Heart right ventricle (tissue), 16 donors: ENCODE results near the gene DDAH1. TPM values are rescaled to one million over a fixed set of nuclear protein-coding genes. Genes with fewer than 3 reads are reported as not detected.

Source experiments
- ATAC-seq, 8 donors: fragments of 200-7000 bp; cut with Tn5 transposase; one replicate each; pipeline ENCODE4 v1.9.1; 2020; ENCODE audit warnings: mild to moderate bottlenecking in 8 of 8, moderate library complexity in 8 of 8, moderate number of reproducible peaks in 1 of 8
- DNase-seq, 2 donors: peaks; one replicate each; pipeline ENCODE4 v3.0.0-alpha.2; 2020
- H3K27ac ChIP-seq, 10 donors: fragments of 200-600 bp; sonication (generic) in 2 of 10; one replicate each; pipeline versions ENCODE4 v1.5.0 to v1.8.0; 2020 to 2022; ENCODE audit warnings: mild to moderate bottlenecking in 3 of 10
- H3K27me3 ChIP-seq, 7 donors: fragments of 200-600 bp; one replicate each; pipeline ENCODE4 v1.8.0; 2021 to 2022; ENCODE audit warnings: mild to moderate bottlenecking in 2 of 7
- H3K36me3 ChIP-seq, 9 donors: fragments of 200-600 bp; sonication (generic) in 1 of 9; one replicate each; pipeline versions ENCODE4 v1.5.0 to v1.8.0; 2020 to 2022; ENCODE audit warnings: mild to moderate bottlenecking in 2 of 9
- H3K4me1 ChIP-seq, 9 donors: fragments of 200-600 bp; sonication (generic) in 1 of 9; one replicate each; pipeline versions ENCODE4 v1.5.0 to v1.8.0; 2020 to 2022; ENCODE audit warnings: mild to moderate bottlenecking in 4 of 9
- H3K4me3 ChIP-seq, 10 donors: fragments of 200-600 bp; sonication (generic) in 2 of 10; one replicate each; pipeline versions ENCODE4 v1.5.0 to v1.8.0; 2020 to 2022; ENCODE audit warnings: mild to moderate bottlenecking in 7 of 10, moderate library complexity in 2 of 10
- H3K9me3 ChIP-seq, 11 donors: fragments of 200-600 bp in 10 of 11; sonication (generic) in 2 of 11; one replicate each; pipeline versions ENCODE4 v1.5.0 to v1.8.0; 2013 to 2022; ENCODE audit warnings: mild to moderate bottlenecking in 2 of 11, control low read depth in 1 of 11, moderate library complexity in 1 of 11
- CTCF ChIP-seq, 9 donors: fragments of 200-600 bp; sonication (generic) in 2 of 9; IDR thresholded peaks; one replicate each; pipeline versions ENCODE4 v1.5.0 to v1.8.0; 2021 to 2022; ENCODE audit warnings: antibody characterized with exemption in 9 of 9, mild to moderate bottlenecking in 5 of 9, moderate library complexity in 1 of 9
- WGBS, 2 donors: extraction: QIAGEN DNeasy Blood & Tissue Kit; methylation state at CpG; one replicate each; pipeline ENCODE4 v1.1.7; 2013; ENCODE audit warnings: inconsistent platforms in 1 of 2; 5-methylcytosine and 5-hydroxymethylcytosine counted together
- intact Hi-C, 10 donors: fragments of 100-400 bp; cut with DNase I; formaldehyde crosslinking; loops; one replicate each; pipeline versions ENCODE4 v1.11.1 to v1.14.2; 2022
- polyA plus RNA-seq, 2 donors: library from polyadenylated mRNA; stranded (reverse); fragments of 200-250 nt; gene quantifications; one replicate each; pipeline ENCODE4 v1.2.3, GENCODE V29; 2013
- total RNA-seq, 10 donors: library from RNA; stranded (reverse); fragmentation: NEBNext Ultra II Directional in 3 of 10; extraction: Animal tissue kit (Norgen Biotek cat#: 25700) in 3 of 10; gene quantifications; one replicate each; pipeline versions ENCODE4 v1.2.1 to v1.2.4, GENCODE V29; 2021 to 2023
- donor health status: Arrhythmogenic right ventricular cardiomyopathy.
- donor health status: ischemic (EF 13 %, LVEDD 7.1; RV severe dilation, severe dysfunction).
- donor health status: healthy with polysubstance abuse.
- donor health status: DM: no; HTN: yes; CAD: no.
- donor health status: DM: no; HTN: no; CAD: no.
- donor health status: ischemic (EF 25% LVEDD 6.9; RV normal size, moderate dysfunction).
- donor health status: ischemic (EF 25% LVEDD 5.7; RV mildly dilated, moderate dysfunction).
- donor health status: healthy.
- donor health status: DM: yes; HTN: yes; CAD: no.
- donor health status: Ischemic cardiomyopathy.
- donor health status: ischemic (EF 35%, LVEDD 5.7; RV mildly dilated, moderate dysfunction).
- donor health status: nonischemic (EF 11% LVEDD 7.7; RV severe dilation, severe dysfunction).
- donor health status: DM: yes; HTN: yes; CAD: no.
- donor health status: PGD.
- donor health status: ischemic (EF 29% LVEDD 5.4; RV normal size, mild dysfunction).
- donor health status: nonischemic (EF 23%, LVEDD 6.1; RV moderate dilation, normal function).

The DDAH1 gene
- total and polyA plus RNA-seq, 12 donors, result 2.7 to 29.0 (median 16.6) TPM

GRCh38 chr1:85368073-85368770 is 96.7 kb downstream of the DDAH1 start:
- H3K4me1 ChIP-seq, result peaks cover 0 to 21% (median 4%) of the 10 kb centered on the region in 9 donors
- no peak for TF ChIP-seq CTCF (IDR thresholded peaks at IDR 0.05)
- no peaks in the 10 kb centered on the region for H3K36me3 ChIP-seq
- 67 to 68% methylated on average over 6 of the region's 6 CpGs for WGBS, 2 donors
- DNase-seq (no peak), ATAC-seq (no peak)
- no peak overlapping the region for H3K27ac ChIP-seq
- no peaks in the 10 kb centered on the region for H3K27me3 ChIP-seq
- H3K9me3 ChIP-seq, result no peaks in the 10 kb centered on the region
- H3K4me3 ChIP-seq, result no peak overlapping the region
- intact Hi-C loops, result no loop called here

- peaks cover 0 to 20% (median 8%) of the 10 kb centered on the region in 9 donors for H3K4me1 ChIP-seq
- TF ChIP-seq CTCF (IDR thresholded peaks at IDR 0.05), result no peak
- ATAC-seq, result no peak
- intact Hi-C loops, result no loop called here
- DNase-seq, result no peak
- no peak overlapping the region for H3K4me3 ChIP-seq
- H3K27me3 ChIP-seq, result no peaks in the 10 kb centered on the region
- 59 to 60% methylated on average over 3 of the region's 3 CpGs for WGBS, 2 donors
- peak overlapping the region in 1 of 10 donors; percentile 49 for H3K27ac ChIP-seq
- no peaks in the 10 kb centered on the region for H3K9me3 ChIP-seq
- no peaks in the 10 kb centered on the region for H3K36me3 ChIP-seq
Measured at GRCh38 chr1:85366391-85367170, 98.4 kb downstream of the DDAH1 start.

- peaks cover 0 to 25% (median 10%) of the 10 kb centered on the region in 9 donors for H3K4me1 ChIP-seq
- no peaks in the 10 kb centered on the region for H3K36me3 ChIP-seq
- ATAC-seq, result no peak
- 82 to 86% methylated on average over 3 of the region's 3 CpGs for WGBS, 2 donors
- no peaks in the 10 kb centered on the region for H3K27me3 ChIP-seq
- H3K4me3 ChIP-seq, result no peak overlapping the region
- TF ChIP-seq CTCF (IDR thresholded peaks at IDR 0.05), result no peak
- no peak for DNase-seq
- intact Hi-C loops, result no loop called here
- H3K27ac ChIP-seq, result peak overlapping the region in 1 of 10 donors; percentile 49
- H3K9me3 ChIP-seq, result no peaks in the 10 kb centered on the region
Measured at GRCh38 chr1:85365851-85366250, 99.1 kb downstream of the DDAH1 start.

- no peak for TF ChIP-seq CTCF (IDR thresholded peaks at IDR 0.05)
- Histone ChIP-seq H3K4me1 (peaks cover 0 to 36% (median 14%) of the 10 kb centered on the region in 9 donors), H3K27ac (peak overlapping the region in 1 of 10 donors; percentile 39), H3K27me3 (no peaks in the 10 kb centered on the region), H3K9me3 (no peaks in the 10 kb centered on the region), H3K4me3 (no peak overlapping the region), H3K36me3 (no peaks in the 10 kb centered on the region)
- intact Hi-C loops, result loop anchor here in 1 of 10 donors (5.0 kb wide), 1 partner anchor 89 kb away; no protein-coding TSS in a partner anchor
- no peak for DNase-seq
- ATAC-seq, result no peak
Measured at GRCh38 chr1:85363521-85363920, 101.4 kb downstream of the DDAH1 start.
